OCI-LY3 (cell line): Measurements from ENCODE around the gene TMEM200C.

ENCODE experiments used
- H2AFZ ChIP-seq: fragments of 200-600, 300-600 bp; shearing (Covaris generic); 2 replicates; pipeline ENCODE4 v1.6.0; 2014; ENCODE audit warnings: antibody characterized with exemption, low read depth, low read length
- H3K27ac ChIP-seq: fragments of 200-600, 300-600 bp; sonication (generic); 2 replicates; pipeline ENCODE4 v1.5.1; 2014; ENCODE audit warnings: mild to moderate bottlenecking, low read length, moderate library complexity, mixed read lengths
- H3K27me3 ChIP-seq: fragments of 200-600, 300-600 bp; sonication (generic); 2 replicates; pipeline ENCODE4 v1.6.1; 2014; ENCODE audit warnings: low read depth, low read length, mixed read lengths
- H3K36me3 ChIP-seq: fragments of 200-600, 300-600 bp; sonication (generic); replicated peaks from 2 replicates; pipeline ENCODE3; 2014; ENCODE audit warnings: low read depth, low read length, mixed read lengths
- H3K4me1 ChIP-seq: fragments of 300-600, 200-600 bp; sonication (generic); 2 replicates; pipeline ENCODE4 v1.6.1; 2014; ENCODE audit warnings: low read length, mixed read lengths
- H3K4me2 ChIP-seq: fragments of 200-600, 300-600 bp; sonication (generic); 2 replicates; pipeline ENCODE4 v1.6.1; 2014; ENCODE audit warnings: low read length, mixed read lengths
- H3K4me3 ChIP-seq: fragments of 300-600, 200-600 bp; sonication (generic); 2 replicates; pipeline ENCODE4 v1.5.1; 2014; ENCODE audit warnings: antibody characterized with exemption, mild to moderate bottlenecking, low read length, moderate library complexity
- H3K79me2 ChIP-seq: fragments of 300-600, 200-600 bp; shearing (Covaris generic); 2 replicates; pipeline ENCODE4 v1.6.1; 2014; ENCODE audit warnings: mild to moderate bottlenecking, low read length, mixed read lengths
- H3K9ac ChIP-seq: fragments of 300-600, 200-600 bp; shearing (Covaris generic); 2 replicates; pipeline ENCODE4 v1.6.0; 2014; ENCODE audit warnings: mild to moderate bottlenecking, low read length, moderate library complexity
- H3K9me3 ChIP-seq: fragments of 200-600, 300-600 bp; shearing (Covaris generic); 2 replicates; pipeline ENCODE4 v1.6.1; 2014; ENCODE audit warnings: low read length, mixed read lengths; ENCODE audit not compliant: insufficient read depth
- H4K20me1 ChIP-seq: fragments of 200-600, 300-600 bp; sonication (generic); 2 replicates; pipeline ENCODE4 v1.6.1; 2016; ENCODE audit warnings: low read length, mixed read lengths; ENCODE audit not compliant: insufficient read depth
- EZH2phosphoT487 ChIP-seq: fragments of 200-600 bp; shearing (Covaris generic); IDR thresholded peaks from 2 replicates; pipeline ENCODE4 v1.6.1; 2018; ENCODE audit warnings: antibody characterized with exemption, mixed run types, low read depth
- TF ChIP-seq, protein P1 (sequence below): fragments of 200-600, 300-600 bp; sonication (generic); IDR thresholded peaks from 2 replicates; pipeline ENCODE4 v1.5.1; 2014; ENCODE audit warnings: antibody characterized with exemption, low read length, low read depth

Gene TMEM200C

GRCh38 chr18:5874336-5874735 is 21.0 kb downstream of the TMEM200C start:
- H3K4me3 ChIP-seq = no peak overlapping the region
- no peaks in the 10 kb centered on the region for H3K36me3 ChIP-seq
- no peak overlapping the region for H3K27ac ChIP-seq
- no peak overlapping the region for H3K4me2 ChIP-seq
- no peaks in the 10 kb centered on the region for H3K4me1 ChIP-seq
- H2AFZ ChIP-seq = no peak overlapping the region
- H4K20me1 ChIP-seq = peaks cover 3% of the 10 kb centered on the region; the same call in 1 of the 2 replicates
- H3K79me2 ChIP-seq = no peaks in the 10 kb centered on the region
- no peak for TF ChIP-seq EZH2phosphoT487
- TF ChIP-seq, protein P1, sequence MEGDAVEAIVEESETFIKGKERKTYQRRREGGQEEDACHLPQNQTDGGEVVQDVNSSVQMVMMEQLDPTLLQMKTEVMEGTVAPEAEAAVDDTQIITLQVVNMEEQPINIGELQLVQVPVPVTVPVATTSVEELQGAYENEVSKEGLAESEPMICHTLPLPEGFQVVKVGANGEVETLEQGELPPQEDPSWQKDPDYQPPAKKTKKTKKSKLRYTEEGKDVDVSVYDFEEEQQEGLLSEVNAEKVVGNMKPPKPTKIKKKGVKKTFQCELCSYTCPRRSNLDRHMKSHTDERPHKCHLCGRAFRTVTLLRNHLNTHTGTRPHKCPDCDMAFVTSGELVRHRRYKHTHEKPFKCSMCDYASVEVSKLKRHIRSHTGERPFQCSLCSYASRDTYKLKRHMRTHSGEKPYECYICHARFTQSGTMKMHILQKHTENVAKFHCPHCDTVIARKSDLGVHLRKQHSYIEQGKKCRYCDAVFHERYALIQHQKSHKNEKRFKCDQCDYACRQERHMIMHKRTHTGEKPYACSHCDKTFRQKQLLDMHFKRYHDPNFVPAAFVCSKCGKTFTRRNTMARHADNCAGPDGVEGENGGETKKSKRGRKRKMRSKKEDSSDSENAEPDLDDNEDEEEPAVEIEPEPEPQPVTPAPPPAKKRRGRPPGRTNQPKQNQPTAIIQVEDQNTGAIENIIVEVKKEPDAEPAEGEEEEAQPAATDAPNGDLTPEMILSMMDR = no peak
- H3K27me3 ChIP-seq = no peaks in the 10 kb centered on the region
- H3K9ac ChIP-seq = no peak overlapping the region
- H3K9me3 ChIP-seq = no peaks in the 10 kb centered on the region

GRCh38 chr18:5872886-5873285 is 22.4 kb downstream of the TMEM200C start:
- Histone ChIP-seq H3K9me3 (no peaks in the 10 kb centered on the region), H3K79me2 (no peaks in the 10 kb centered on the region), H3K27me3 (no peaks in the 10 kb centered on the region), H3K4me2 (no peak overlapping the region), H3K4me1 (no peaks in the 10 kb centered on the region), H3K4me3 (no peak overlapping the region), H3K36me3 (no peaks in the 10 kb centered on the region), H3K27ac (no peak overlapping the region), H2AFZ (no peak overlapping the region), H3K9ac (no peak overlapping the region), H4K20me1 (peaks cover 3% of the 10 kb centered on the region; the same call in 1 of the 2 replicates)
- no peak for TF ChIP-seq EZH2phosphoT487
- TF ChIP-seq, protein P1 = no peak

DNA sequence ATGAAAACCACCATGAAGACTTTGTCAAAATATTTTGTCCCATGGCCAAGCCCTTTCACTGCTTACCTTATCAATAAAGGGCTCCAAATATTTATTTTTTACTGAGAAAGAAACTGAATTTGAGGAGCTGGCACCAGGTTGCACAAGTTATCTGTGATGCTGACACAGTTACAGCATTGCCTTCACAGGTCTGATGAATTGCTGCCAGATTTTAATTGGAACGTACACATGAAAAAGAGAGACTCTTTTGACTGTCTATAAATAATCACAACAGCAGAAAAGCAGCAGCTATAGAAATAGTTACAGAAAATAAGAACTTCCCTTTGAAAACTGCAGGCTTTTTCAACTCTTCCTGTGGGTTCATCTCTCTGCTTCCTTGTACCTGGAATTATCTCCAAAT is 23.9 kb downstream of the TMEM200C start:
- H3K4me1 ChIP-seq = no peaks in the 10 kb centered on the region
- TF ChIP-seq, protein P1 = no peak
- no peak for TF ChIP-seq EZH2phosphoT487
- no peaks in the 10 kb centered on the region for H3K36me3 ChIP-seq
- no peak overlapping the region for H3K9ac ChIP-seq
- no peaks in the 10 kb centered on the region for H3K27me3 ChIP-seq
- H4K20me1 ChIP-seq = peaks cover 3% of the 10 kb centered on the region; the same call in 1 of the 2 replicates
- H2AFZ ChIP-seq = no peak overlapping the region
- no peaks in the 10 kb centered on the region for H3K79me2 ChIP-seq
- no peak overlapping the region for H3K4me2 ChIP-seq
- no peak overlapping the region for H3K27ac ChIP-seq
- no peaks in the 10 kb centered on the region for H3K9me3 ChIP-seq
- H3K4me3 ChIP-seq = no peak overlapping the region

GRCh38 chr18:5868218-5868854 is 27.0 kb downstream of the TMEM200C start:
- H3K27ac ChIP-seq = no peak overlapping the region
- H4K20me1 ChIP-seq = peaks cover 3% of the 10 kb centered on the region; the same call in 1 of the 2 replicates
- H3K36me3 ChIP-seq = no peaks in the 10 kb centered on the region
- H3K4me3 ChIP-seq = no peak overlapping the region
- H3K4me1 ChIP-seq = no peaks in the 10 kb centered on the region
- no peaks in the 10 kb centered on the region for H3K27me3 ChIP-seq
- H3K9ac ChIP-seq = no peak overlapping the region
- no peaks in the 10 kb centered on the region for H3K79me2 ChIP-seq
- H3K9me3 ChIP-seq = no peaks in the 10 kb centered on the region
- TF ChIP-seq, protein P1 = peak; percentile 82
- no peak for TF ChIP-seq EZH2phosphoT487
- H3K4me2 ChIP-seq = no peak overlapping the region
- H2AFZ ChIP-seq = no peak overlapping the region
